Stomach (tissue), 9 donors: ENCODE results near the gene KCNQ1. TPM values are rescaled to one million over a fixed set of nuclear protein-coding genes. Genes with fewer than 3 reads are reported as not detected.

Experiments used
- DNase-seq, 2 donors: peaks; one replicate each; pipeline versions ENCODE4 v3.0.0 to v3.0.0-alpha.2; 2013 to 2019
- H3K27ac ChIP-seq, 5 donors: fragments of 200-600 bp in 4 of 5; sonication (generic) in 4 of 5; one replicate each; pipeline ENCODE4 v1.5.1; 2013 to 2019; ENCODE audit warnings: mild to moderate bottlenecking in 1 of 5, moderate library complexity in 1 of 5
- H3K27me3 ChIP-seq, 3 donors: fragments of 200-600 bp; sonication (generic); one replicate each; pipeline ENCODE4 v1.5.1; 2017 to 2019; ENCODE audit warnings: mixed run types in 1 of 3
- H3K36me3 ChIP-seq, 4 donors: fragments of 200-600 bp; sonication (generic); 1 replicate in 3 of 4; 2 replicates in 1 of 4; pipeline ENCODE4 v1.5.1; 2016 to 2019
- H3K4me1 ChIP-seq, 4 donors: fragments of 200-600 bp; sonication (generic); one replicate each; pipeline ENCODE4 v1.5.1; 2016 to 2019
- H3K4me3 ChIP-seq, 4 donors: fragments of 200-600 bp; sonication (generic) in 3 of 4; one replicate each; pipeline ENCODE4 v1.5.1; 2016 to 2019; ENCODE audit warnings: mild to moderate bottlenecking in 1 of 4
- H3K9me3 ChIP-seq, 4 donors: fragments of 200-600 bp; sonication (generic); one replicate each; pipeline ENCODE4 v1.5.1; 2016 to 2019
- CTCF ChIP-seq, 7 experiments: fragments of 450-650 bp in 4 of 7; fragments of 200-600 bp in 3 of 7; sonication (generic) in 3 of 7; IDR thresholded peaks; one replicate each; pipeline ENCODE4 v1.5.1; 2016 to 2019; ENCODE audit warnings: antibody characterized with exemption in 7 of 7, control low read depth in 2 of 7, mild to moderate bottlenecking in 1 of 7
- EP300 ChIP-seq: sonication (generic); formaldehyde crosslinking; IDR thresholded peaks from one replicate; pipeline ENCODE4 v1.6.1; 2017; ENCODE audit warnings: antibody characterized with exemption
- POLR2A ChIP-seq, 4 donors: fragments of 450-650 bp; IDR thresholded peaks; one replicate each; pipeline ENCODE4 v1.6.1; 2016; ENCODE audit warnings: antibody characterized with exemption in 4 of 4, control low read depth in 2 of 4, mild to moderate bottlenecking in 1 of 4, moderate library complexity in 1 of 4
- POLR2AphosphoS5 ChIP-seq, 3 donors: sonication (generic); formaldehyde crosslinking; IDR thresholded peaks; one replicate each; pipeline ENCODE4 v1.6.1; 2016; ENCODE audit warnings: antibody characterized with exemption in 3 of 3
- WGBS, 5 donors: extraction: QIAGEN DNeasy Blood & Tissue Kit in 3 of 5; methylation state at CpG; one replicate each; pipeline versions ENCODE4 v1.1.5 to v1.1.7; 2013 to 2018; 5-methylcytosine and 5-hydroxymethylcytosine counted together
- intact Hi-C: fragments of 100-400 bp; cut with DNase I; formaldehyde crosslinking; loops from one replicate; pipeline ENCODE4 v1.15.1; 2023; ENCODE audit warnings: low total_unique reads
- polyA plus RNA-seq, 3 donors: library from polyadenylated mRNA; stranded (reverse); fragments of 200-250 nt; gene quantifications; one replicate each; pipeline ENCODE4 v1.2.3, GENCODE V29; 2013
- total RNA-seq, 5 donors: library from RNA; depleted of rRNA; stranded (reverse); fragments of >200 nt; gene quantifications; one replicate each; pipeline versions ENCODE4 v1.1.0 to v1.2.3, GENCODE V29; 2014 to 2016
- donor health status: healthy with polysubstance abuse.
- donor health status: Bipolar disorder and iron deficiency.
- donor health status: healthy.

The KCNQ1 gene
- total and polyA plus RNA-seq, 8 donors = 12.1 to 155 (median 49.0) TPM

DNA sequence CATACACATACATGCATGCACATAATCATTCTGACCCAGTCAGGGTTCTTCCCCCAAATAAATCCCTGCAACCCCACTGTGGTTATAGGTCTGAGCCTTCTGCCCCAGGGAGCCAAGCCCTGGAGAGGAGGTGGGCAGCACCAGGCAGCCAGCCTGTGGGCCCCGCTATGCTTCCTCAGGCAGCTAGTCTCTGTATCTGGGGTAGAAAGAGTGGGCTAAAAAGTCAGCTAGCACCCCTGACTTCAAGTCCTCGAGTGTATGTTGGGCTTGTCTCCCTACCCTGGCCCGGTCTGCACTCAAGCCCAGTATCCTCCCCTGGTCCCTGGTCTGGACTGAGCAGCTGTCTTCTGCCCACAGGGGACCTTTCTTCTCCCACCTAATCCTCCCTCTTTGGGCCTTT is 226.9 kb downstream of the KCNQ1 start:
- H3K9me3 ChIP-seq = no peaks in the 10 kb centered on the region
- no peaks in the 10 kb centered on the region for H3K27me3 ChIP-seq
- peaks cover 13 to 49% (median 24%) of the 10 kb centered on the region in 4 donors for H3K4me1 ChIP-seq
- DNase-seq = peak in 1 of 2 donors; percentile 21
- 86 to 98% (median 94%) methylated on average over 3 of the region's 3 CpGs for WGBS, 5 donors
- H3K4me3 ChIP-seq = no peak overlapping the region
- H3K27ac ChIP-seq = no peak overlapping the region
- TF ChIP-seq POLR2A (IDR thresholded peaks at IDR 0.05) = no peak
- no peak for TF ChIP-seq EP300
- TF ChIP-seq POLR2AphosphoS5 (IDR thresholded peaks at IDR 0.05) = no peak
- no peak for TF ChIP-seq CTCF (IDR thresholded peaks at IDR 0.05)
- intact Hi-C loops = no loop called here
- H3K36me3 ChIP-seq = peaks cover 0 to 20% (median 11%) of the 10 kb centered on the region in 4 donors

DNA sequence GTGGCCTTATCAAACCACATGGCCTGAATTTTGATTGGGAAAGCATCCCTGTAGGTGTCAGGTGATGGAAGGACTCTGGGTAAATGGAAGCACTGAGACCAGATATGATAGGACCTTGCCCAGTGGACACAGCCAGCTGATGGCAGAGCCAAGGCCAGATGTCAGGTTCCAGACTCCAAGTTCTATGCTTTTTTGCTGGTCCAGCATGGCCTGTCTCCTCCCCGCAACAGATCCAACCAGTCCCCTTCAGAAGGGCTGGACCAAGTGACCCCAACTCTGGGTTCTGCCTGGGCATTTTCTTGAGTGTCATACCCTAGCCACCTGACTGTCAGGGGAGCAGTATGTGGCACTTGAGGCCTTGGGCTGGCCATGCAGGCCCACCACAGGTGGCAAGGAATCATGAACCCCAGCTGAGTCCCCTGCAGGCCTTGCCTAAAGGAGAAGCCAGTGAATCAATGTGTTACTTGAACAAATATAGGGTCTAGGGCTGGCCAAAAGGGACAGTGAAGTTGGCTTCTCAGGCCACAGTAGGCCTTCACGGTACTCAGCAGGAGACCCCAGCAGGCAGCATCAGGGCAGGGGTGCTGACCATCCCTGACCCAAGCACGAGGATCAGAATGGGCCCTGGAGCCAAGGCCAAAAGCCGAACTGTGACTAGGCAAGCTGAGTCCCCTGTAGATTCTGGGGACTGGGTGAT is 227.9 kb downstream of the KCNQ1 start:
- Histone ChIP-seq H3K36me3 (peaks cover 0 to 13% (median 8%) of the 10 kb centered on the region in 4 donors), H3K4me1 (peaks cover 13 to 47% (median 28%) of the 10 kb centered on the region in 4 donors), H3K4me3 (no peak overlapping the region), H3K9me3 (no peaks in the 10 kb centered on the region), H3K27ac (no peak overlapping the region), H3K27me3 (no peaks in the 10 kb centered on the region)
- 95 to 100% (median 99%) methylated on average over 3 to 4 of the region's 4 CpGs for WGBS, 5 donors
- intact Hi-C loops = no loop called here
- TF ChIP-seq POLR2AphosphoS5 (IDR thresholded peaks at IDR 0.05) (no peak), EP300 (no peak), CTCF (IDR thresholded peaks at IDR 0.05) (no peak), POLR2A (IDR thresholded peaks at IDR 0.05) (no peak)
- peak in 1 of 2 donors; percentile 5 for DNase-seq

DNA sequence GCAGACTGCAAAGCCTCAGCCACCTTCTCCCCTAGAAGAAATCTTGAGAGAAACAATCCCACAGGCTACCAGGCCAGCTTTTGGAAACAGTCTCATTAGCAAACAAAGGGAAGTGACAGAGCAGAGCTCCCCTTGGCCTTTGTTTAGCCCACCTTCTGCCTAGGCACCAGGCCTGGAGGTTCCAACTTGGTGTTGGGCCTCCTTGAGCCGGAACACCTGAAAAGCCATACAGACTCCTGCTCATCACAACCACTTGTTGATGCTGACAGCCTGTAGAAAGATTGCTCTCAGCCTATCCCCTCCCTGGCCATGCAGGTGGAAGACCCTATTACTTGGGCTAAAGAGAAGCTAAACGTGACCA is 228.4 kb downstream of the KCNQ1 start:
- peaks cover 0 to 9% (median 7%) of the 10 kb centered on the region in 4 donors for H3K36me3 ChIP-seq

DNA sequence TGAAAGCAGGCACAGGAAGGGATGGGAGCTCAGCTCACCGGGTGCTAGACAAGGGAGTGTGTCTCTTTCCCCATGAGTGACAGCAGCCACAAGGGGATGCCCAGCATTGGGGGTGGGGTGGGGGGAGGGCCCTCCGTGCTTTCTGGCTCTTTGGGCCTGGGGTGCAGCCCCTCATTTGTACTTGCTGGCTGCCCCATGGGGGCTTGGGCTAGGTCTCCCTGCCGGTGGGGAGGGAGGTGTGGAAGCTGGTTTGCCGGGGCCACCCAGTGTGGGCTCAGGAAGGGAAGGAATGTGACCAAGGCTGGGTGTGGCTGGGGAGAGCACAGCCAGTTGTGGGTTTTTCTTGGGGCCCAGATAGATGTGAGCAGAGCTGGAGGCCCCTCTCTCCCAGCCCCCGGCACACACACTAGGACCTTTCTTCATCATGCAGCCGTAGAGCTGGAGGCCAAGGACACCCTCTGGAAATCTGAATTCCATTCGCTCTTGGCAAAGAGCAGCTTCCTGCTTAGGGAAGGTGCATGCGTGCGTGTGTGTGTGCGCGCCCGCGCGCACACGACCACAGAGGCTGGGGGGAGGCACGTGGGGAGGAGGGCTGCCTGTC is 229.2 kb downstream of the KCNQ1 start:
- Histone ChIP-seq H3K9me3 (no peaks in the 10 kb centered on the region), H3K4me3 (no peak overlapping the region), H3K36me3 (peaks cover 0 to 9% (median 6%) of the 10 kb centered on the region in 4 donors), H3K4me1 (peaks cover 13 to 47% (median 28%) of the 10 kb centered on the region in 4 donors), H3K27ac (peak overlapping the region in 4 of 5 donors; percentile 38 to 77 (median 44)), H3K27me3 (no peaks in the 10 kb centered on the region)
- intact Hi-C loops = no loop called here
- 60 to 76% (median 67%) methylated on average over 13 to 16 of the region's 16 CpGs for WGBS, 5 donors
- TF ChIP-seq POLR2A (IDR thresholded peaks at IDR 0.05) = no peak
- TF ChIP-seq CTCF (IDR thresholded peaks at IDR 0.05) = no peak
- TF ChIP-seq POLR2AphosphoS5 (IDR thresholded peaks at IDR 0.05) = no peak
- TF ChIP-seq EP300 = no peak
- peak in 1 of 2 donors; percentile 24 for DNase-seq

More for the DNA sequence above, 228.4 kb downstream of the KCNQ1 start:
- no peak overlapping the region for H3K27ac ChIP-seq
- intact Hi-C loops = no loop called here
- H3K4me1 ChIP-seq = peaks cover 13 to 47% (median 28%) of the 10 kb centered on the region in 4 donors
- WGBS, 5 donors = 90 to 100% (median 94%) methylated on average over 2 of the region's 2 CpGs
- peak in 1 of 2 donors; percentile 4 for DNase-seq
- H3K4me3 ChIP-seq = no peak overlapping the region
- TF ChIP-seq POLR2A (IDR thresholded peaks at IDR 0.05) = no peak
- TF ChIP-seq CTCF (IDR thresholded peaks at IDR 0.05) = no peak
- no peak for TF ChIP-seq EP300
- TF ChIP-seq POLR2AphosphoS5 (IDR thresholded peaks at IDR 0.05) = no peak
- H3K9me3 ChIP-seq = no peaks in the 10 kb centered on the region
- no peaks in the 10 kb centered on the region for H3K27me3 ChIP-seq
